ENCODE measurements around the gene PPIP5K1. TPM values are rescaled to one million over a fixed set of nuclear protein-coding genes. Genes with fewer than 3 reads are reported as not detected.

Gene PPIP5K1
- total RNA-seq, 1 experiment from 2014 or later, result 7.7 TPM

- no peak for DNase-seq (ENCODE audit: low spot score)
Measured at GRCh38 chr15:43488790-43489189, 101.2 kb downstream of the PPIP5K1 start.

DNA sequence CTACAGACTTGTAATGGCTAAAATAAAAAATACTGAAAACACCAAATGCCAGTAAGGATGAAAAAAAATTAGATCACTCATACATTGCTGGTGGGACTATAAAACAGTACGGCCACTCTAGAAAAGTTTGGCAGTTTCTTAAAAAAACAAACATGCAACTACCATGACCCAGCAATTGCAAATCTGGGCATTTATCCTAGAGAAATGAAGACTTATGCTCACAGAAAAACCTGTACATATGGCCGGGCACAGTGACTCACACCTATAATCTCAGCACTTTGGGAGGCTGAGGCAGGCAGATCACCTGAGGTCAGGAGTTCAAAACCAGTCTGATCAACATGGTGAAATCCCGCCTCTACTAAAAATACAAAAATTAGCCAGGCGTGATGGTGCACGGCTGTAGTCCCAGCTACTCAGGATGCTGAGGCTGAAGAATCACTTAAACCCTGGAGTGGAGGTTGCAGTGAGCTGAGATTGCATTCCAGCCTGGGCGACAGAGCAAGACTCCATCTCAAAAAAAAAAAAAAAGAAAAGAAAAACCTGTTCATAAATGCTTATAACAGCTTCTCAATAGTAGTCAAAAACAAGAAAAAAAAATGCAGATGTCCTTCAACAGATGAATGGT is 102.6 kb downstream of the PPIP5K1 start:
- DNase-seq (ENCODE audit: low spot score), result no peak

DNA sequence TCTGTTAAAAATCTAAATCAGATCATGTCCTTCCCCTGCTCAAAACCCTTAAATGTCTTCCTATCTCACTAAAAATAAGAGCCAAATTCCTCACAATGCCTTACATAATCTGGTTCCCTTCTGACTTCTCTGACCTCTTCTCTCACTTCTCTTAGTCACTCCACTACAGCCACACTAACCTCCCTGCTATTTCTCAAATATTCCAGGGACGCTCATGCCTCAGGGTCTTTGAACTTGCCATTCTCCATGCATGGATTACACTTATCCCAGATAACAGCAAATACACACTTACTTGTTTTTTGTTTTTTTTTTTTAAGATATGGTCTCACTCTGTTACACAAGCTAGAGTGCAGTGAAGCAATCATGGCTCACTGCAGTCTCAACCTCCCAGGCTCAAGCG is 105.6 kb downstream of the PPIP5K1 start:
- DNase-seq (ENCODE audit: low spot score), result no peak

Other genes starting within 250 kb of the PPIP5K1 start
- 9.2 and 14.5 TPM in 2 replicates for gene ZSCAN29, start 219.2 kb downstream of the PPIP5K1 start, total RNA-seq (2014; rRNA removed; shearing (Covaris generic))
- gene TUBGCP4, start 219.1 kb downstream of the PPIP5K1 start, total RNA-seq (2014; rRNA removed; shearing (Covaris generic)), result 12.4 and 19.0 TPM in 2 replicates
- 32.4 and 32.7 TPM in 2 replicates for gene TP53BP1, start 97.1 kb downstream of the PPIP5K1 start, total RNA-seq (2014; rRNA removed; shearing (Covaris generic))
- 32.9 and 40.6 TPM in 2 replicates for gene MAP1A, start 72.6 kb downstream of the PPIP5K1 start, total RNA-seq (2014; rRNA removed; shearing (Covaris generic))
- gene CKMT1B, start 3.8 kb upstream of the PPIP5K1 start, total RNA-seq (2014; rRNA removed; shearing (Covaris generic)), result 0.95 TPM in 1 of 2 replicates, not detected in the other
- 0.08 TPM in 1 of 2 replicates, not detected in the other for gene STRC, start 28.6 kb upstream of the PPIP5K1 start, total RNA-seq (2014; rRNA removed; shearing (Covaris generic))
- not detected in 2 replicates for gene CATSPER2, start 58.6 kb upstream of the PPIP5K1 start, total RNA-seq (2014; rRNA removed; shearing (Covaris generic))
- gene CKMT1A, start 103.7 kb upstream of the PPIP5K1 start, total RNA-seq (2014; rRNA removed; shearing (Covaris generic)), result 0.10 and 1.1 TPM in 2 replicates
- gene PDIA3, start 156.2 kb upstream of the PPIP5K1 start, total RNA-seq (2014; rRNA removed; shearing (Covaris generic)), result 187 and 259 TPM in 2 replicates
- gene ELL3, start 186.8 kb upstream of the PPIP5K1 start, total RNA-seq (2014; rRNA removed; shearing (Covaris generic)), result 1.3 and 2.2 TPM in 2 replicates
- gene SERF2, start 202.1 kb upstream of the PPIP5K1 start, total RNA-seq (2014; rRNA removed; shearing (Covaris generic)), result 979 and 1,093 TPM in 2 replicates
- not detected in 2 replicates for gene SERINC4, start 210.0 kb upstream of the PPIP5K1 start, total RNA-seq (2014; rRNA removed; shearing (Covaris generic))
- 5.5 and 6.5 TPM in 2 replicates for gene HYPK, start 210.4 kb upstream of the PPIP5K1 start, total RNA-seq (2014; rRNA removed; shearing (Covaris generic))
- 37.9 and 42.2 TPM in 2 replicates for gene MFAP1, start 234.5 kb upstream of the PPIP5K1 start, total RNA-seq (2014; rRNA removed; shearing (Covaris generic))
- 41.4 and 43.3 TPM in 2 replicates for gene WDR76, start 236.8 kb upstream of the PPIP5K1 start, total RNA-seq (2014; rRNA removed; shearing (Covaris generic))